ENCODE measurements around the gene CBX3.

- TF ChIP-seq CTCF (IDR thresholded peaks at IDR 0.05), result no peak
- no peak for TF ChIP-seq POLR2A (IDR thresholded peaks at IDR 0.05)
- no peak for TF ChIP-seq EP300 (IDR thresholded peaks at IDR 0.05)
Measured at GRCh38 chr7:26169271-26169670, 32.3 kb upstream of the CBX3 start.
